ENCODE results near the gene ZNF106. TPM values are rescaled to one million over a fixed set of nuclear protein-coding genes. Genes with fewer than 3 reads are reported as not detected.

The ZNF106 gene
- total RNA-seq, 1 donor from 2014 or later: 80.2 TPM

GRCh38 chr15:42474827-42475226 lies 16.1 kb downstream of the ZNF106 start:
- DNase-seq (ENCODE audit: low spot score): no peak

- DNase-seq (ENCODE audit: low spot score): no peak
These were observed 19.9 kb downstream of the ZNF106 start for GRCh38 chr15:42471002-42471401.

GRCh38 chr15:42465520-42466259 lies 25.3 kb downstream of the ZNF106 start:
- DNase-seq (ENCODE audit: low spot score): no peak

GRCh38 chr15:42461261-42461660 lies 29.7 kb downstream of the ZNF106 start:
- DNase-seq (ENCODE audit: low spot score): no peak

- DNase-seq (ENCODE audit: low spot score): peak; percentile 98
These were observed 33.2 kb downstream of the ZNF106 start for GRCh38 chr15:42457445-42458442.

- no peak for DNase-seq (ENCODE audit: low spot score)
These were observed 34.0 kb downstream of the ZNF106 start for GRCh38 chr15:42456971-42457370.

GRCh38 chr15:42456531-42456930 lies 34.4 kb downstream of the ZNF106 start:
- DNase-seq (ENCODE audit: low spot score): no peak

- no peak for DNase-seq (ENCODE audit: low spot score)
These were observed 37.1 kb downstream of the ZNF106 start for GRCh38 chr15:42453826-42454225.

- DNase-seq (ENCODE audit: low spot score): no peak
These were observed 40.5 kb downstream of the ZNF106 start for GRCh38 chr15:42450425-42450790.

- DNase-seq (ENCODE audit: low spot score): no peak
These were observed 41.0 kb downstream of the ZNF106 start for GRCh38 chr15:42449770-42450424.

- DNase-seq (ENCODE audit: low spot score): no peak
These were observed 42.7 kb downstream of the ZNF106 start for GRCh38 chr15:42448281-42448680.

GRCh38 chr15:42447599-42447998 lies 43.3 kb downstream of the ZNF106 start:
- no peak for DNase-seq (ENCODE audit: low spot score)

GRCh38 chr15:42445551-42445950 lies 45.4 kb downstream of the ZNF106 start:
- no peak for DNase-seq (ENCODE audit: low spot score)

- DNase-seq (ENCODE audit: low spot score): peak; percentile 7
These were observed 46.4 kb downstream of the ZNF106 start for GRCh38 chr15:42444415-42445063.

- DNase-seq (ENCODE audit: low spot score): peak; percentile 28
These were observed 63.3 kb downstream of the ZNF106 start for GRCh38 chr15:42427429-42428223.

- DNase-seq (ENCODE audit: low spot score): no peak
These were observed 69.6 kb downstream of the ZNF106 start for GRCh38 chr15:42421376-42421775.

GRCh38 chr15:42419369-42419768 lies 71.6 kb downstream of the ZNF106 start:
- DNase-seq (ENCODE audit: low spot score): no peak

- DNase-seq (ENCODE audit: low spot score): no peak
These were observed 77.0 kb downstream of the ZNF106 start for GRCh38 chr15:42413920-42414319.

GRCh38 chr15:42411884-42412283 lies 79.1 kb downstream of the ZNF106 start:
- DNase-seq (ENCODE audit: low spot score): no peak

- DNase-seq (ENCODE audit: low spot score): no peak
These were observed 81.9 kb downstream of the ZNF106 start for GRCh38 chr15:42409011-42409410.

- no peak for DNase-seq (ENCODE audit: low spot score)
These were observed 82.8 kb downstream of the ZNF106 start for GRCh38 chr15:42408178-42408577.
